Measurements from ENCODE around the gene FAM120B.

- TF ChIP-seq, protein P1, sequence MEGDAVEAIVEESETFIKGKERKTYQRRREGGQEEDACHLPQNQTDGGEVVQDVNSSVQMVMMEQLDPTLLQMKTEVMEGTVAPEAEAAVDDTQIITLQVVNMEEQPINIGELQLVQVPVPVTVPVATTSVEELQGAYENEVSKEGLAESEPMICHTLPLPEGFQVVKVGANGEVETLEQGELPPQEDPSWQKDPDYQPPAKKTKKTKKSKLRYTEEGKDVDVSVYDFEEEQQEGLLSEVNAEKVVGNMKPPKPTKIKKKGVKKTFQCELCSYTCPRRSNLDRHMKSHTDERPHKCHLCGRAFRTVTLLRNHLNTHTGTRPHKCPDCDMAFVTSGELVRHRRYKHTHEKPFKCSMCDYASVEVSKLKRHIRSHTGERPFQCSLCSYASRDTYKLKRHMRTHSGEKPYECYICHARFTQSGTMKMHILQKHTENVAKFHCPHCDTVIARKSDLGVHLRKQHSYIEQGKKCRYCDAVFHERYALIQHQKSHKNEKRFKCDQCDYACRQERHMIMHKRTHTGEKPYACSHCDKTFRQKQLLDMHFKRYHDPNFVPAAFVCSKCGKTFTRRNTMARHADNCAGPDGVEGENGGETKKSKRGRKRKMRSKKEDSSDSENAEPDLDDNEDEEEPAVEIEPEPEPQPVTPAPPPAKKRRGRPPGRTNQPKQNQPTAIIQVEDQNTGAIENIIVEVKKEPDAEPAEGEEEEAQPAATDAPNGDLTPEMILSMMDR (IDR thresholded peaks at IDR 0.05; ENCODE audit: insufficient read depth, low read length), result no peak
- TF ChIP-seq POLR2AphosphoS5 (IDR thresholded peaks at IDR 0.05; ENCODE audit: low read depth), result no peak
- TF ChIP-seq, protein P2, sequence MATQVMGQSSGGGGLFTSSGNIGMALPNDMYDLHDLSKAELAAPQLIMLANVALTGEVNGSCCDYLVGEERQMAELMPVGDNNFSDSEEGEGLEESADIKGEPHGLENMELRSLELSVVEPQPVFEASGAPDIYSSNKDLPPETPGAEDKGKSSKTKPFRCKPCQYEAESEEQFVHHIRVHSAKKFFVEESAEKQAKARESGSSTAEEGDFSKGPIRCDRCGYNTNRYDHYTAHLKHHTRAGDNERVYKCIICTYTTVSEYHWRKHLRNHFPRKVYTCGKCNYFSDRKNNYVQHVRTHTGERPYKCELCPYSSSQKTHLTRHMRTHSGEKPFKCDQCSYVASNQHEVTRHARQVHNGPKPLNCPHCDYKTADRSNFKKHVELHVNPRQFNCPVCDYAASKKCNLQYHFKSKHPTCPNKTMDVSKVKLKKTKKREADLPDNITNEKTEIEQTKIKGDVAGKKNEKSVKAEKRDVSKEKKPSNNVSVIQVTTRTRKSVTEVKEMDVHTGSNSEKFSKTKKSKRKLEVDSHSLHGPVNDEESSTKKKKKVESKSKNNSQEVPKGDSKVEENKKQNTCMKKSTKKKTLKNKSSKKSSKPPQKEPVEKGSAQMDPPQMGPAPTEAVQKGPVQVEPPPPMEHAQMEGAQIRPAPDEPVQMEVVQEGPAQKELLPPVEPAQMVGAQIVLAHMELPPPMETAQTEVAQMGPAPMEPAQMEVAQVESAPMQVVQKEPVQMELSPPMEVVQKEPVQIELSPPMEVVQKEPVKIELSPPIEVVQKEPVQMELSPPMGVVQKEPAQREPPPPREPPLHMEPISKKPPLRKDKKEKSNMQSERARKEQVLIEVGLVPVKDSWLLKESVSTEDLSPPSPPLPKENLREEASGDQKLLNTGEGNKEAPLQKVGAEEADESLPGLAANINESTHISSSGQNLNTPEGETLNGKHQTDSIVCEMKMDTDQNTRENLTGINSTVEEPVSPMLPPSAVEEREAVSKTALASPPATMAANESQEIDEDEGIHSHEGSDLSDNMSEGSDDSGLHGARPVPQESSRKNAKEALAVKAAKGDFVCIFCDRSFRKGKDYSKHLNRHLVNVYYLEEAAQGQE (IDR thresholded peaks at IDR 0.05; ENCODE audit: insufficient replicate concordance, low read depth), result no peak
- no peak for TF ChIP-seq GABPA (IDR thresholded peaks at IDR 0.05; ENCODE audit: low read depth)
Measured at GRCh38 chr6:170439366-170440361, 133.1 kb downstream of the FAM120B start.

Data from HL-60 (cell line).